HepG2 (cell line): ENCODE results near the gene TRABD. TPM values are rescaled to one million over a fixed set of nuclear protein-coding genes. Genes with fewer than 3 reads are reported as not detected.

Source experiments
- ATAC-seq: fragments of 200-7000 bp; cut with Tn5 transposase; 3 replicates; pipeline ENCODE4 v1.9.1; 2020; ENCODE audit warnings: mild to moderate bottlenecking, moderate library complexity
- BruUV-seq: library from RNA; stranded (reverse); fragments of 400-500 nt; replicated peaks from 2 replicates; lab custom pipeline; 2021; lab: Mats Ljungman, UMichigan
- CTCF ChIA-PET: fragments of 300-600 bp; formaldehyde crosslinking; extraction: SDS; loops from one replicate; lab custom pipeline; 2021; ENCODE audit warnings: low total read pairs, inconsistent platforms, low intra/inter-chr PET ratio; lab: Yijun Ruan, JAX
- POLR2A ChIA-PET: fragments of 350-600 bp; sonication (Branson Sonifier 250); formaldehyde crosslinking; loops from one replicate; lab custom pipeline; 2020; ENCODE audit warnings: antibody characterized with exemption, inconsistent platforms; lab: Yijun Ruan, JAX
- DNase-seq: peaks from one replicate; pipeline ENCODE4 v3.0.0-alpha.2; 2015; ENCODE audit warnings: low spot score
- FAIRE-seq: peaks from 3 replicates; lab custom pipeline; 2011; peaks lifted over from hg19 to GRCh38; lab: Jason Lieb, UNC
- H2AFZ ChIP-seq: one replicate; pipeline ENCODE4 v1.6.1; 2011; ENCODE audit warnings: low read length, inconsistent platforms
- H3K27ac ChIP-seq: fragments of 300-600 bp; 3 replicates; pipeline ENCODE4 v1.8.0; 2011; ENCODE audit warnings: mixed run types, mild to moderate bottlenecking, mixed read lengths, low read length, inconsistent platforms; ENCODE audit not compliant: insufficient read depth; ENCODE audit errors: extremely low read length
- H3K27me3 ChIP-seq, 2 experiments: fragments of 200-600 bp in 1 of 2; 2 replicates in 1 of 2; 3 replicates in 1 of 2; pipeline versions ENCODE4 v1.6.0 to v1.8.0; 2011; ENCODE audit warnings: low read length in 2 of 2, mild to moderate bottlenecking in 2 of 2, moderate library complexity in 2 of 2, inconsistent platforms in 1 of 2; ENCODE audit not compliant: insufficient read depth in 2 of 2, control insufficient read depth in 1 of 2
- H3K36me3 ChIP-seq, 2 experiments: fragments of 200-600 bp in 1 of 2; replicated peaks in 1 of 2; 2 replicates in 1 of 2; 3 replicates in 1 of 2; pipeline versions ENCODE4 v1.5.1 to v1.8.0; 2011; ENCODE audit warnings: low read length in 2 of 2, inconsistent platforms in 1 of 2; ENCODE audit not compliant: insufficient read depth in 2 of 2, control insufficient read depth in 1 of 2
- H3K4me1 ChIP-seq: 2 replicates; pipeline ENCODE4 v1.5.1; 2012; ENCODE audit warnings: low read length, inconsistent platforms; ENCODE audit not compliant: insufficient read depth
- H3K4me2 ChIP-seq: 2 replicates; pipeline ENCODE4 v1.6.0; 2011; ENCODE audit warnings: low read depth, low read length, inconsistent platforms
- H3K4me3 ChIP-seq, 3 experiments: fragments of 200-600 bp in 1 of 3; sonication (generic), shearing (Covaris generic) in 1 of 3; replicated peaks in 1 of 3; 2 replicates each; pipeline ENCODE4 v1.5.1; 2011 to 2016; ENCODE audit warnings: low read length in 3 of 3, inconsistent platforms in 2 of 3, low read depth in 2 of 3, mild to moderate bottlenecking in 2 of 3, control low read depth in 1 of 3, mixed read lengths in 1 of 3; ENCODE audit not compliant: insufficient read depth in 1 of 3
- H3K79me2 ChIP-seq: one replicate; pipeline ENCODE4 v1.6.1; 2011; ENCODE audit warnings: low read length, inconsistent platforms; ENCODE audit not compliant: insufficient read depth
- H3K9ac ChIP-seq: 2 replicates; pipeline ENCODE4 v1.6.0; 2011; ENCODE audit warnings: mild to moderate bottlenecking, low read depth, low read length, inconsistent platforms; ENCODE audit not compliant: insufficient read depth
- H3K9me3 ChIP-seq: 2 replicates; pipeline ENCODE4 v1.5.1; 2012; ENCODE audit warnings: mild to moderate bottlenecking, low read length
- H4K20me1 ChIP-seq: 2 replicates; pipeline ENCODE4 v1.6.0; 2011; ENCODE audit warnings: inconsistent platforms, mild to moderate bottlenecking, low read length, moderate library complexity; ENCODE audit not compliant: insufficient read depth
- ASH2L ChIP-seq: fragments of 300-600, 200-600 bp; sonication (generic); IDR thresholded peaks from 2 replicates; pipeline ENCODE4 v1.7.0; 2017; ENCODE audit warnings: low read depth, mild to moderate bottlenecking, moderate library complexity, mixed read lengths, low read length; ENCODE audit not compliant: insufficient read length
- CEBPB ChIP-seq: IDR thresholded peaks from 2 replicates; pipeline ENCODE4 v1.6.1; 2011; ENCODE audit warnings: low read depth, low read length, improper control_type of control experiment, borderline replicate concordance
- FIP1L1 ChIP-seq: fragments of 200-400 bp; formaldehyde crosslinking; IDR thresholded peaks from 2 replicates; pipeline ENCODE4 v1.6.1; 2018; ENCODE audit warnings: low read depth, mild to moderate bottlenecking, low read length, moderate library complexity, borderline replicate concordance; ENCODE audit not compliant: insufficient read depth
- HOXD1 ChIP-seq: sonication (generic); formaldehyde crosslinking; IDR thresholded peaks from 2 replicates; pipeline ENCODE4 v1.5.0; 2020; ENCODE audit warnings: missing genetic modification reagents
- JUNB ChIP-seq: sonication (generic); formaldehyde crosslinking; IDR thresholded peaks from 2 replicates; pipeline ENCODE4 v1.8.0; 2022; ENCODE audit warnings: missing genetic modification reagents, mild to moderate bottlenecking, borderline replicate concordance
- MYC ChIP-seq: sonication (generic); formaldehyde crosslinking; IDR thresholded peaks from 2 replicates; pipeline ENCODE4 v1.9.0; 2021; ENCODE audit warnings: missing genetic modification reagents, borderline replicate concordance
- USF2 ChIP-seq, 2 experiments: sonication (generic) in 1 of 2; formaldehyde crosslinking in 1 of 2; IDR thresholded peaks; 2 replicates each; pipeline versions ENCODE4 v1.5.1 to v1.6.1; 2011 to 2020; ENCODE audit warnings: borderline replicate concordance in 1 of 2, low read depth in 1 of 2, low read length in 1 of 2, mild to moderate bottlenecking in 1 of 2, missing genetic modification reagents in 1 of 2, moderate library complexity in 1 of 2
- ZFY ChIP-seq: sonication (generic); formaldehyde crosslinking; IDR thresholded peaks from 2 replicates; pipeline ENCODE4 v1.4.0; 2020; ENCODE audit warnings: missing genetic modification reagents
- ZNF225 ChIP-seq: sonication (generic); formaldehyde crosslinking; IDR thresholded peaks from 2 replicates; pipeline ENCODE4 v1.4.0; 2020; ENCODE audit warnings: mild to moderate bottlenecking, missing genetic modification reagents
- ZNF253 ChIP-seq: sonication (generic); formaldehyde crosslinking; IDR thresholded peaks from 2 replicates; pipeline ENCODE4 v1.8.0; 2022; ENCODE audit warnings: mild to moderate bottlenecking, missing genetic modification reagents, borderline replicate concordance
- ZNF652 ChIP-seq: IDR thresholded peaks from 2 replicates; pipeline ENCODE4 v1.6.1; 2016; ENCODE audit warnings: low read depth, borderline replicate concordance
- ZSCAN31 ChIP-seq: sonication (generic); formaldehyde crosslinking; IDR thresholded peaks from 2 replicates; pipeline ENCODE4 v1.5.0; 2020; ENCODE audit warnings: low read depth, mild to moderate bottlenecking, missing genetic modification reagents
- WGBS: methylation state at CpG from one replicate; pipeline ENCODE4 v1.1.6; 2017; ENCODE audit warnings: low lambda C conversion rate; 5-methylcytosine and 5-hydroxymethylcytosine counted together
- in situ Hi-C: cut with HindIII; loops from 2 replicates; pipeline ENCODE4 v1.10.0; 2017; ENCODE audit warnings: low pct_unique_long_range_greater_than_20kb; ENCODE audit not compliant: extremely low pct_ligation_motif_present
- intact Hi-C: fragments of 100-400 bp; cut with micrococcal nuclease; formaldehyde crosslinking; loops from one replicate; pipeline ENCODE4 v1.10.0; 2022; ENCODE audit not compliant: unreplicated experiment
- polyA plus RNA-seq, 8 experiments: library from polyadenylated mRNA; depleted of rRNA in 3 of 8; stranded (reverse) in 7 of 8; unstranded in 1 of 8; fragments of >200 nt; fragmentation: Illumina TruSeq in 4 of 8; extraction: Trizol in 4 of 8; gene quantifications; 2 replicates each; pipeline versions ENCODE4 v1.2.1 to v1.2.3, GENCODE V29; 2011 to 2016; ENCODE audit warnings: low read depth in 4 of 8, missing spikeins in 1 of 8, mixed read lengths in 1 of 8; ENCODE audit not compliant: insufficient read depth in 1 of 8
- total RNA-seq, 5 experiments: library from RNA; depleted of rRNA; stranded (reverse); fragments of >200 nt; fragmentation: Illumina TruSeq; extraction: Trizol; gene quantifications; 2 replicates each; pipeline ENCODE4 v1.2.3, GENCODE V29; 2016; ENCODE audit warnings: low read depth in 1 of 5
- TF ChIP-seq, protein P1 (sequence below): sonication (generic); formaldehyde crosslinking; IDR thresholded peaks from 2 replicates; pipeline ENCODE4 v1.8.1; 2023; ENCODE audit warnings: mild to moderate bottlenecking, missing genetic modification reagents
- TF ChIP-seq, protein P2 (sequence below): sonication (generic); formaldehyde crosslinking; IDR thresholded peaks from 2 replicates; pipeline ENCODE4 v1.8.0; 2022; ENCODE audit warnings: mild to moderate bottlenecking, missing genetic modification reagents
- TF ChIP-seq, protein P3 (sequence below): sonication (generic); formaldehyde crosslinking; IDR thresholded peaks from 2 replicates; pipeline ENCODE4 v1.9.0; 2021; ENCODE audit warnings: missing genetic modification reagents, borderline replicate concordance

TRABD gene
- total and polyA plus RNA-seq, 2 of the 13 experiments (the other 11 are each of a cell fraction or from before 2014, with no cell fraction given) = 21.5 to 28.9 TPM

DNA sequence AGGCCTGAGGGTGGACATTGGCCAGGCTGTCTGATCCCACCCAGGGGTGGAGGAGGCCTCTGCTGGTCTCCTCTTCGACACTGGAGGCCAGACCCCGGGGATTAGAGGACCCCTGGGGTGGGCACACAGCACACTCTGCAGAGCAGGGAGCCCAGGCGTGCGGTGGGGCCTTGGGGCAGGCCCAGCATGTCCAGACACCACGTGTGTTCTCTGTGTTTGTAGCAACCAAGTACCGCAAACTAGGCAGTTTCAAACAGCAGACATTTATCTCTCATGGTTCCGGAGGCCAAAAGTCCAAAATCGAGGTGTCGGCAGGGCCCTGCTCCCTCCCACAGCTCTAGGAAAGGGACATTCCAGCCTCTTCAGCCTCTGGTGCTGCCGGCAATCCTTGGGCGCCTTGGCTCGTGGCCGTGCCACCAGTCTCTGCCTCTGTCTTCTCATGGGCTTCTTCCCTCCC, 13.7 kb upstream of the TRABD start:
- 8% methylated on average over 7 of the region's 13 CpGs for WGBS
- Histone ChIP-seq H2AFZ (no peak overlapping the region), H3K4me1 (peaks cover 19% of the 10 kb centered on the region), H3K27me3 (peaks cover 0 to 11% of the 10 kb centered on the region in 2 experiments; a peak in 2 of 5 replicates), H3K9ac (peak overlapping the region; percentile 55), H3K79me2 (no peaks in the 10 kb centered on the region), H3K36me3 (no peaks in the 10 kb centered on the region), H4K20me1 (no peaks in the 10 kb centered on the region), H3K4me2 (peak overlapping the region; percentile 64), H3K27ac (peak overlapping the region; percentile 45), H3K9me3 (no peaks in the 10 kb centered on the region), H3K4me3 (peak overlapping the region in 1 of 3 experiments; percentile 45; a peak in 1 of 6 replicates)
- FAIRE-seq = peak; percentile 71
- DNase-seq = peak; percentile 80
- in situ Hi-C loops = no loop called here
- CTCF ChIA-PET = no interaction called here
- no TSS peak for BruUV-seq
- intact Hi-C loops = no loop called here
- peak; percentile 78 for ATAC-seq
- POLR2A ChIA-PET = interaction anchor here (1.2 kb wide), 1 partner anchor 15 kb away, joined by 3 read pairs; no protein-coding TSS in a partner anchor
- TF ChIP-seq CEBPB (no peak), ZNF652 (no peak), ZNF253 (CRISPR knock-in tag) (no peak), ZNF225 (CRISPR knock-in tag) (no peak), JUNB (no peak), HOXD1 (CRISPR knock-in tag) (no peak), FIP1L1 (no peak), MYC (CRISPR knock-in tag) (peak; percentile 86), ZFY (CRISPR knock-in tag) (peak; percentile 86), ASH2L (no peak), ZSCAN31 (CRISPR knock-in tag) (0 out of 2 replicates have a peak, but pooled peaks have one; percentile 15), USF2 (IDR thresholded peaks at IDR 0.05; ENCODE audit: low read depth, low read length) (no peak), USF2 (CRISPR knock-in tag; IDR thresholded peaks at IDR 0.05; ENCODE audit: borderline replicate concordance) (no peak)
- TF ChIP-seq, protein P1, sequence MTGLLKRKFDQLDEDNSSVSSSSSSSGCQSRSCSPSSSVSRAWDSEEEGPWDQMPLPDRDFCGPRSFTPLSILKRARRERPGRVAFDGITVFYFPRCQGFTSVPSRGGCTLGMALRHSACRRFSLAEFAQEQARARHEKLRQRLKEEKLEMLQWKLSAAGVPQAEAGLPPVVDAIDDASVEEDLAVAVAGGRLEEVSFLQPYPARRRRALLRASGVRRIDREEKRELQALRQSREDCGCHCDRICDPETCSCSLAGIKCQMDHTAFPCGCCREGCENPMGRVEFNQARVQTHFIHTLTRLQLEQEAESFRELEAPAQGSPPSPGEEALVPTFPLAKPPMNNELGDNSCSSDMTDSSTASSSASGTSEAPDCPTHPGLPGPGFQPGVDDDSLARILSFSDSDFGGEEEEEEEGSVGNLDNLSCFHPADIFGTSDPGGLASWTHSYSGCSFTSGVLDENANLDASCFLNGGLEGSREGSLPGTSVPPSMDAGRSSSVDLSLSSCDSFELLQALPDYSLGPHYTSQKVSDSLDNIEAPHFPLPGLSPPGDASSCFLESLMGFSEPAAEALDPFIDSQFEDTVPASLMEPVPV (CRISPR knock-in tag) = 0 out of 2 replicates have a peak, but pooled peaks have one; percentile 61
- TF ChIP-seq, protein P2, sequence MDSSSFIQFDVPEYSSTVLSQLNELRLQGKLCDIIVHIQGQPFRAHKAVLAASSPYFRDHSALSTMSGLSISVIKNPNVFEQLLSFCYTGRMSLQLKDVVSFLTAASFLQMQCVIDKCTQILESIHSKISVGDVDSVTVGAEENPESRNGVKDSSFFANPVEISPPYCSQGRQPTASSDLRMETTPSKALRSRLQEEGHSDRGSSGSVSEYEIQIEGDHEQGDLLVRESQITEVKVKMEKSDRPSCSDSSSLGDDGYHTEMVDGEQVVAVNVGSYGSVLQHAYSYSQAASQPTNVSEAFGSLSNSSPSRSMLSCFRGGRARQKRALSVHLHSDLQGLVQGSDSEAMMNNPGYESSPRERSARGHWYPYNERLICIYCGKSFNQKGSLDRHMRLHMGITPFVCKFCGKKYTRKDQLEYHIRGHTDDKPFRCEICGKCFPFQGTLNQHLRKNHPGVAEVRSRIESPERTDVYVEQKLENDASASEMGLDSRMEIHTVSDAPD (CRISPR knock-in tag) = no peak
- TF ChIP-seq, protein P3, sequence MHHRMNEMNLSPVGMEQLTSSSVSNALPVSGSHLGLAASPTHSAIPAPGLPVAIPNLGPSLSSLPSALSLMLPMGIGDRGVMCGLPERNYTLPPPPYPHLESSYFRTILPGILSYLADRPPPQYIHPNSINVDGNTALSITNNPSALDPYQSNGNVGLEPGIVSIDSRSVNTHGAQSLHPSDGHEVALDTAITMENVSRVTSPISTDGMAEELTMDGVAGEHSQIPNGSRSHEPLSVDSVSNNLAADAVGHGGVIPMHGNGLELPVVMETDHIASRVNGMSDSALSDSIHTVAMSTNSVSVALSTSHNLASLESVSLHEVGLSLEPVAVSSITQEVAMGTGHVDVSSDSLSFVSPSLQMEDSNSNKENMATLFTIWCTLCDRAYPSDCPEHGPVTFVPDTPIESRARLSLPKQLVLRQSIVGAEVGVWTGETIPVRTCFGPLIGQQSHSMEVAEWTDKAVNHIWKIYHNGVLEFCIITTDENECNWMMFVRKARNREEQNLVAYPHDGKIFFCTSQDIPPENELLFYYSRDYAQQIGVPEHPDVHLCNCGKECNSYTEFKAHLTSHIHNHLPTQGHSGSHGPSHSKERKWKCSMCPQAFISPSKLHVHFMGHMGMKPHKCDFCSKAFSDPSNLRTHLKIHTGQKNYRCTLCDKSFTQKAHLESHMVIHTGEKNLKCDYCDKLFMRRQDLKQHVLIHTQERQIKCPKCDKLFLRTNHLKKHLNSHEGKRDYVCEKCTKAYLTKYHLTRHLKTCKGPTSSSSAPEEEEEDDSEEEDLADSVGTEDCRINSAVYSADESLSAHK (CRISPR knock-in tag) = no peak
